GM12801 (cell line): Measurements from ENCODE around the gene SERPINA3.

Experiments
- TF ChIP-seq, protein P1 (sequence below): IDR thresholded peaks from one replicate; pipeline ENCODE4 v1.5.1; 2011; ENCODE audit warnings: control low read depth; ENCODE audit not compliant: insufficient read length; ENCODE audit errors: extremely low read depth

The SERPINA3 gene

DNA sequence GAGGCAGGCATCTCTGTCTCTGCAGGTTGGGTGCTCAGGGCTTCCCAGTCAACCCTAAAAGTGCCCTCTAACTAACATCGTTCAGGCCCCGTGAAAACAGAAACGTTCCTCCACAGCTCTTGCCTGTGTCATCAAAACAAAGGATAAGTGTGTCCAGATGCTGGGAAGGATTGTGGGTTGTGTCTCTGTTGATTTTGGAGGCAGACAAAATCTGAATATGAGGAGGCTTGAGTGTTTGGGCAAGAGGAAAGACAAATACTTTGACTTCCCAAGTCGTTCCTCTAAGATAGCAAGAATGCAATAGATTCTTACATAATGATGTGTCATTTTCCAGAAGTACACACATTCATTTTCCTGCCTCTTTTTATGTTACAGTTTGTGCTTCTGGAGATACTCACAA lies 52.9 kb downstream of the SERPINA3 start:
- TF ChIP-seq, protein P1, sequence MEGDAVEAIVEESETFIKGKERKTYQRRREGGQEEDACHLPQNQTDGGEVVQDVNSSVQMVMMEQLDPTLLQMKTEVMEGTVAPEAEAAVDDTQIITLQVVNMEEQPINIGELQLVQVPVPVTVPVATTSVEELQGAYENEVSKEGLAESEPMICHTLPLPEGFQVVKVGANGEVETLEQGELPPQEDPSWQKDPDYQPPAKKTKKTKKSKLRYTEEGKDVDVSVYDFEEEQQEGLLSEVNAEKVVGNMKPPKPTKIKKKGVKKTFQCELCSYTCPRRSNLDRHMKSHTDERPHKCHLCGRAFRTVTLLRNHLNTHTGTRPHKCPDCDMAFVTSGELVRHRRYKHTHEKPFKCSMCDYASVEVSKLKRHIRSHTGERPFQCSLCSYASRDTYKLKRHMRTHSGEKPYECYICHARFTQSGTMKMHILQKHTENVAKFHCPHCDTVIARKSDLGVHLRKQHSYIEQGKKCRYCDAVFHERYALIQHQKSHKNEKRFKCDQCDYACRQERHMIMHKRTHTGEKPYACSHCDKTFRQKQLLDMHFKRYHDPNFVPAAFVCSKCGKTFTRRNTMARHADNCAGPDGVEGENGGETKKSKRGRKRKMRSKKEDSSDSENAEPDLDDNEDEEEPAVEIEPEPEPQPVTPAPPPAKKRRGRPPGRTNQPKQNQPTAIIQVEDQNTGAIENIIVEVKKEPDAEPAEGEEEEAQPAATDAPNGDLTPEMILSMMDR = no peak

- TF ChIP-seq, protein P1 = no peak
Observed at GRCh38 chr14:94665544-94665943, 53.4 kb downstream of the SERPINA3 start.

DNA sequence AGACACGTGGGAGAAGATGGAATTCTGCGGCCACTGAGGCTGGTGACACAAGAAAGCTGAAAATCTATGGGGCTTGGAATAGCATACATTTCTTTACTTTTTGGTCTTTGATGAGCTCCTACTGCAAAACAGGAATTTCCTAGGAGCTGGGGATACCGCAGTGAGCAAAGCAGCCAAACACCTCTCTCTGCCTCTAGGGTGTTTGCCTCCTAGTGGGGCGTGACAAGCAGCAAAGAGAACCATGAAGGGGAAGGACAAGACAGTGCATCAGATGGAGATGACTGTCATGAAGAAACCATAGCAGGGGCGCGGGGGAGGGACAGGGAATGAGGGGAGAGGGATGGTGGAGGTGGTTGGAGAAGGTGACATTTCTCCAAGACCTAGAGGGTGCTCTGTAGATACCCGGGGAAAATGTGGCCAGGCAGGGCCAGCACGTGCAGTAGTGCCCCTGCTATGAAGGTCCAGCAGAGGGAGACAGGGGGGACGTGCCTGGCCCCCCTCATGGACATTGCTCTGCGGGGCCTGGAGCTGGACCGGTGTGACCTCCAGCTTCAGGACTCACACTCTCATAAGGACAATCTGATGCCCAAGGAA lies 58.6 kb downstream of the SERPINA3 start:
- TF ChIP-seq, protein P1 = no peak

DNA sequence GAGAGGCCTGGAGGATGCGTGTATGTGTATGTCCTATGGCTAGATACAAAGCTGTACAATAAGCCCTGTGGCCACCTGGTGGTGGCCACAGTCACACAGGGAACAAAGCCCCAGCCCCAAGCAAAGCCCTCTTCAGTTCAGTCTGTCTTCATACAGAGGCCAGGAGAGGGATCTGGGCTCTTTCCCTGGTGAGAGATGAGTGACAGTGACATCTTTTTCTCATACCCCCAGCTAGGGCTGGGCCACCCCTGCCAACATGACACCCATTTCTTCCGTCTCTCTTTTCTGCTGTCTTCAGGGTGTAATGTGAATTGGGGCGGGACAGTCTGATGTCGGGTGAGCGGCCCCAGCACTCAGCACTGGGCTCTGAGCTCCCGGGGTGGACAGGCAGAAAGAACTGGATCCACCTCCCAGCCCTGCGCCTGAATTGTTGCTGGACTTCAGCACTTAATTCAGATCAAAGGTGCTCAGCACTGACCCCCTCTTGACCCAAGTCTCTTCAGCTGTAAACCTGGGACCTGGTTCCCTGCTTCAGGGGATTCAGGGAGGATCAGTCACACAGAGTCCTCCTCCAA lies 59.8 kb downstream of the SERPINA3 start:
- TF ChIP-seq, protein P1 = no peak

GRCh38 chr14:94673071-94673470 lies 60.9 kb downstream of the SERPINA3 start:
- TF ChIP-seq, protein P1 = no peak
